Stimulated activated CD4-positive, alpha-beta T cell treated with anti-CD3 and anti-CD28 coated beads, TNF-alpha, amount 100 ng/mL, for 24 hours (primary cell): ENCODE measurements around the gene CFLAR.
"Not testable (repeated sequence)": the region's sequence is repeated elsewhere in the genome, so short reads cannot be mapped to it uniquely, and the experiment has no call there.

ENCODE experiments used
- DNase-seq, 3 experiments: peaks; one replicate each; pipeline ENCODE4 v3.0.0-alpha.2; 2020; ENCODE audit warnings: low read depth in 3 of 3

Gene CFLAR

DNA sequence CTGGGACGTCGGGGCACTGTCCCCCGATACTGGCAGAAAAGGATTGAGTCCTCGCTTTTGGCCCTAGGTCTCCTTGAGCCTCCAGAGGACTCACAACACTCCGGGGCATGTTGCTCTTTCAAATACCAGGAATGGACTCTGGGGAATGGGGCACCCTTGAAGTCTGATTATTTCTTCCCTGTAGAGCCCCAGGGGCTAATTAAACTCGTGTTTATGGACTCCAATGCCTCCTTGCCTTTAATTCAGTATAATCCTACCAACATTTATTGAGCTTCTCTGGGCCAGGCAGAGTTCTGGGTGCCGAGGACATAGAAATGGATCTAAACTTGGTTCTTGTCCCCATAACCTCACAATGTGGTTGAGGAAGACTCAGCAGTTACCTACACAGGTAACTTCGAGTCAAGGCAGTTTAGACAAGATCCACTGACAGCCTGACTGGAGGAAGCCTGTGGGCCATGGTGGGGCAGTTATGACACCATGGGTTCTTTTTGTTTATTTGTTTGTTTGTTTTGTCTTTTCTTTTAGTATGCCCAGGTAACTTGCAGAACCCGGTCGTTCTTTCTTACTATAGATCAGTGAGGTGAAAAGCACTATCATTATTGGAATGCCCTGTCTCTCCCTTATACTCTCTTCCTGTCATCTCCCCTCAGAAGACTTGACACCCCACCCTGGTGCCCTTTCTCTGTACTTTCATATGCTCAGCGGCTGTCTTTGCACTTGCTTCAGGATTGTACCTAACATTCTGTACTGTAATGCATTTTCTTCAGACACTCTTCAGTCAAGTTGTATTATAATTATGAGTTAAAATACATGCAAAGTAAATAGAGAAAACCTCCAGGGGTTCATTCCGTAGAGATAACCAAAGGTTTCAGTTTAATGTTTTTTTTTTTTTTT lies 3.2 kb downstream of the CFLAR start:
- DNase-seq, result no peak

DNA sequence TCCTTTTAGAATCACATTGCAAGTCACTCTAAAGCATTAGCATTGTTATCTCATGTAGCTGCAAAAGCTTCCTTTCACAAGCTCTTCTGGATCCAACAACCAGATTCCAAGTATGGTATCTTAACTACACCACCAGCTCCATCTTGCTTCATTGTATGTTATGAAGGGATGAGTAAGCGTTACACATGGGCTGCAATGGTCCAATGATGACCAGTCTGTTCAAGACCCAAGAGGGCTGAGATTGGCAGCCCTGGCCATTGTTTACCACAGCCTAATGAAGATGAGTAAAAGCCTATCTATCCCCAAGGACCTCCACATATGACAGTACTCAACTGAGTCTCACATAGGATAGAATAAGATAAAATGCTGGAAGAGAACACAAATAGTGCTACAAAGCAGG lies 6.3 kb downstream of the CFLAR start:
- DNase-seq, result no peak

DNA sequence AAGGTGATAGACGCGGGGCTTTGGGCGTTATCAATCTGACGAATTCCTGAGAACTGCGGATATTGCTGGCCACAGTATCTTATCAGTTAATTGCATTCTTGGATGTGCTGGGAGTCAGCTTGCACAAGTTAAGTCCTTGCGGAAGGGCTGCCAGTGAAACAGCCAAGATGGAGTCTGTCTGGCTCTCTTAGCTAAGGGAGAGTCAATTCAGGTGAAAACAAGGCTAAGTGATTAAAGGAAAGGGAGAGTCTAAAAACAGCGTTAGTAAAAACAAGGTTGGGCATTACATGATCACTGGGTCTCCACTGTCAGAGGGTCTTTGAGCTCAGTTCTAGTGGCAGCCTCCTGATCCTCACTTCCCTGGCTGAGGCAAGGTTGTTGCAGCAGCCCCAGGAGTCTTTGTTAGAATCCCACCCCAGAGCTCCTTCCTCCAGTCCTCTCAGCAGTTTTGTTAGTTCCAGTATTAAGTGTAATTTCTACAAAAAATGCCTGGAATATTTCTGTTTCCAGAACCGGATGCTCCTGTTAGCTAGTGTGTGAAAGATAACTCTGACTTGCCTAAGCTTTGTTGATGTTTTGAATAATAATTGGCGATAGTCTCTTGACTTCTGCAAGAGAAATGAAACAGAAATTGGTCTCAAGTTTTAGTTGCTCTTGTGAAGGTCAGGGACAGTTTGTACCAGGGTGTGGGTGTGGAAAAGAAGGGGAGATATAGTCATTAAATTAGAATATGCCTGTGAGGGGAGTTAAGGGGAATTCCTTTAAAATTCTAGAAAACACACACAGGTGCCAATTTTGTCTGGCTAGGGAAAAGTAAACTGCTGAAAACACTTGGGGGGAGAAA lies 10.6 kb downstream of the CFLAR start:
- no peak for DNase-seq

DNA sequence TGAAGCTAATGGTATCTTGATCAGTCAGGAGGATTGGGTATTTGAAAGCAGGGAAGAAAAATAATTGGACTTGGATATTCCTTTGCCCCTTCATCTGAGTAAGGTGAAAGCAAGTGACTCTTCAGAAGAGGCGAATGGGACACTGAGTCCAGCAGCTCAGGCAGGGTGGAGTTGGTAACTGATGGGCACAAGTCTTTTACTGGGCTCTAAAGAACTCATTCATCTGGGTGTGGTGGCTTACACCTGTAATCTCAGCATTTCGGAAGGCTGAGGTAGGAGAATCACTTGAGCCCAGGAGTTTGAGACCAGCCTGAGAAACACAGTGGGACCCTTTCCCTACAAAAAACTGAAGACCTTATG lies 11.2 kb downstream of the CFLAR start:
- no peak for DNase-seq

DNA sequence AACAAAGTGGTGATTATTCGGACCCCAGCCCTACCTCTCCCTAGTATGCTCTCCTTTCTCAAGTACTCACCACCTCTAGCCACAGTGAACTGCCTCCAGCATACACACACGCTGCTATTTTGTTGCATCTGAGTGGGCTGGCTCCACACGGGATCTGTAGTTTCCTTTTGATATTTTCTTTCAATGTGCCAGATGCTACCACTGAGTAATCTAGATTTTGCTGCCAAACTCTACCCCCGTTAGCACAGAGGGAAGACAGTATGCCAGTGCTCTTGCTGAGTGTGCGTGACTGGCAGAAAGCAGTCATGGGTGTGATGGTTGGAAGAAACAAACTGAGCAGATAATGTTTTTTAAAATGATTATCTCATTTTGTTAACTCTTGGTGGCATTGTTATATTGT lies 11.6 kb downstream of the CFLAR start:
- peak in 1 of 3 experiments; percentile 49 for DNase-seq

DNA sequence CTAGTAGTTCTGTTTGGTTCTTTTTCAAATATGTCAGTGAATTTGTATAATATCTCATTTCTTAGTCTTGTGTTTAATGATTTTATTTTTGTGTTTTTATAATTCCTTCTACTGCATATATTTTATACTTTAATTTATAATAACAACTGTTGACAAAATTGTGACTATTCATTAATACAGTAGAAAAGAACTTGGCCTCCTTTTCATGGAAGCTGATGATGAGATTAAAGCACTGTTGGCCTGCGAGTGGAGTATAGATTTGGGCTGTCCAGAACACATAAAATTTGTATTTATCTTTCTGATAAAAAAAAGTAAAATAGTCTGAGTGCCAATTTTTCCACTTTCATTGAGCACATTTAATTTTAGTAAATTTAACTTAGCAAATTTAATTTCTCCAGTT lies 12.1 kb downstream of the CFLAR start:
- no peak for DNase-seq

DNA sequence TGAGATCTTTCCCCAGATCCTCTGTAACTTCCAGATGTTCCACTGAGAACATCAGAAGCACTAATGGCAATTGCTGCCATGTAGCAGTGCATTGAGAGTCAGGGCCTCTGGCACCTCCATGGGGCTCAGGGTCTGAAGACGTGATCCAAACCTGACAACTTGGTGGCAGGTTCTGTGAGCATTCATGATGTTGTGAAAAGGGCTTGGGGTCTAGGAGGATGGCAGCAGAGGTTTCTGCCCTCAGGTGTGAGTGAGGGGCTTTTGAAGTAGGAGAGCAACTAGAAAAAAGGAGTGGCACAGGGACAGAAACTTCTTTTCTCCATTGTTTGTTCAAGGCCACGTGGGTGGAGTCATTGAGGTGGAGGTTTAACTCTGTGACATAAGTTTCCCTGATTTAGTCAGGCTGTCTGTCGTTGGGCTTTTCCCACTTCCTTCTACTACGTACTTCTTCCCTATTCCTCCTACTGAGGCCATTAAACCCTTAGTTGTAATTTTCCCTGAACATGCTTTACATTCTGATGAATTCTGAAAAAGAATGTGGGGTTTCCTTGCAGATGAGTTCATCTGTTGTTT lies 13.1 kb downstream of the CFLAR start:
- no peak for DNase-seq

DNA sequence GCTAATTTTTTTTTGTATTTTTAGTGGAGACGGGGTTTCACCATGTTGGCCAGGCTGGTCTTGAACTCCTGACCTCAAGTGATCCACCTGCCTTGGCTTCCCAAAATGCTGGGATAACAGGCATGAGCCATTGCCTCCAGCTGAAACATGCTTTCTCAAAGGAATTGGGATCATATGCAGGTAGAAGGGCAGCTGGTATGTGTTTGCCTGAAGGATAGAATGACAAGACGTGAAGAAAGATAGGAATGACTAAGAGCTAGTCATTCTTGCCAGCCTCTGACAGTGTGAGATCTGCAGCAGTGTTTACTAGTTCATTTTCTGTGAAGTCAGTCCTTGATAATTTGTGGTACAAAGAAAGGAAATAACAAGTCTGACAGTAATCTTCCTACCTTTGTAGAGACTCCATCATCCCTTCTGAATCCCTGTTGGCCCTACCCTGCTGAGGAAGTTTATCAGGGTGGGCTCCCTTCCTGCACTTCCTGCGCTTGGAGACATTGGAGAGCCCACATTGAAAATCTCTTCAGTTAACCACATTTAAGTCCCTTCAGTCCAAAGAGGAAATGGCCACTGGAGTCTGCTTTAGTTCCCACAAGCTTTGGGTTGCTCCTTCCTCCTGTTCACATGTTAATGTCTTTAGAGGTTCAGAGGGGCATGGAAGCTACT lies 14.7 kb downstream of the CFLAR start:
- DNase-seq, result no peak

DNA sequence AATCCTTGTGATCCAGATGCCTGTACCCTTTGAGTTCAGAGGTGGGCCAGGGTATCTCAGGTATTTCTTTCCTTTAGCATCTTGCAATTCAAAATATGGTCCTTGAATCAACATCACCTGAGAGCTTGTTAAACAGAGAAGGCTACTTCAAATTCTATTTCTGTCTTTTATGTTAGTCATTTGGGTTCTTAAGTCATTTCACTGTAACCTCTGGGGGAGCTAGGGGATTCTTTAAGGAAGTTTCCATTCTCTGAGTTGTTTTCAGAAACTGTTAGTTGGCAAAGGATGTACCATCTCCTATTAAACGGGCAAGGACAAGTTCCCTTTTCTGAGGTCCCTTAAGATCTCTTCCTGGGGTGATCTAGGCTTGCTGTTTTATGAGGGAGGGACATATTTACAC lies 16.6 kb downstream of the CFLAR start:
- DNase-seq, result no peak

DNA sequence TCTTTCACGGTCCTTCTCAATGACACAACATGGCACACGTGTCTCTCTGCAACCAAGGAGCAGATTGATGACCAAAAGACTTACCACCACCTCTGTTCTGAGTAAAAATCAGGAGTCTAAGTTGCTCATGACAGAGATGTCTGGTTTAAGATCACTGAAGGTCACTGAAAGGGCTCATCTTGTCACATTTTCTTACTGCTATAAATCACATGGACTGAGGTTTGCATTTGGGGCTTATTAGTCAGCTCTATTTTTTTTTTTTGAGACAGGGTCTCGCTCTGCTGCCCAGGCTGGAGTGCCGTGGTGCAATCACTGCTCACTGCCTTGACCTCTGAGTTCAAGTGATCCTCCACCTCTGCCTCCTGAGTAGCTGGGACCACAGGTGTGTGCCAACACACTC lies 19.4 kb downstream of the CFLAR start:
- DNase-seq, result no peak

DNA sequence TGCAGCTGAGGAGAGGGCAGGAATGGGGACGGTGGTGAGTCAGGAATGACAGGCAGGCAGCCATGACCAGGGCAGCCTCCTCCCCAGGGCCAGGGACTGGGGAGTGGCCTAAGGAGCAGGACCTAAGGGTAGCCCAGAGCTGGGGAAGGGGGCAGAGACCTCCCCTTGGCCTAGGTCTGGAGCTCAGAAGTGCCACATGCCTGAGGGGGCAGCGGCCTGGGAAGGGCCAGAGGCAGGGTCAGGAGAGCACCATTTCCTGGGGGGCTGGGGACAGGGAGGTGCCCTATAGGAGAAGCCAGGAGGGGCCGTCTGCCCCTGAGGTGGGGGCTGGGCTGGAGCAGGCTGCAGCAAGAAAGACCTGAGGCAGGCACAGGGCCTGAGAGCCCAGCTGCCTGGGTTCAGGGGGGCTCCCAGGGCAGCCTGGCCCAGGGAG lies 20.9 kb downstream of the CFLAR start:
- DNase-seq, result no peak

DNA sequence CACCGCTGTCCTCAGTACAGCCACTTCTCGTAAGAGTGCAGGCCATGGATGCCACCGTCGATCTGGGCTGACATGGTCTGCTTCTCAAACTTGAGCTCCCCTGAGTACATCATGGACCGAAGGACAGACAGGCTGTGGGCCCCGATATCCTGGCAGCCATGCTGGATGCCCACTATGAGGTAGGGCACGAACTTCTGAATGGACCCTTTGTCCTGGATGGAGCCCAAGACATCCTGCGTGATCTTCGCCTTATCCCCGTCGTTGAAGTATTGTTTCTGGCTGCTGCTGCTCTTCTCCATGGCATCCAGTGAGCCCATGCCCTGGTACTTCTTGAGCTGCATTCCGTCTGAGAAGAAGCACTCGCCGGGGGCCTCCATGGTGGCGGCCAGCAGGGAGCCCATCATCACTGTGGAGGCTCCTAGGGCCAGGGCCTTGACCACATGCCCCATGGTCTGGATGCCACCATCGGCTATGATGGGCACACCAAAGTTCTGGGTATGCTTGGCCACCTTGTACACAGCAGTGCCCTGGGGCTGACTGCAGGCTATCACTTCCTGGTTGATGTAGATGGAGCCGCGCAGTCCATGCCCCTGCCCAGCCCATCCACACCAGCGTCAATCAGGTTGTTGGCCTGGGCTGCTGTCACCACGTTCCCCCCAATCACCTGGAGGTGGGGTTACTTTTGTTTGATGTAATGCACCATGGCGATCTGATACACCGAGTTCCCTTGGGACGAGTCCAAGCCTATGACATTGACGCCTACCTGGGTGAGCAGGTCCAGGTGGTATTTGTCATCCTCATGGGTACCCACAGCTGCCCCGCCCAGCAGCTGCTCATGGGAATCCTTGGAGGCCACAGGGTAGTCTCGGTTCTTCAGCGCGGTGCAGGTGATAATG lies 21.8 kb downstream of the CFLAR start:
- DNase-seq, result no peak

DNA sequence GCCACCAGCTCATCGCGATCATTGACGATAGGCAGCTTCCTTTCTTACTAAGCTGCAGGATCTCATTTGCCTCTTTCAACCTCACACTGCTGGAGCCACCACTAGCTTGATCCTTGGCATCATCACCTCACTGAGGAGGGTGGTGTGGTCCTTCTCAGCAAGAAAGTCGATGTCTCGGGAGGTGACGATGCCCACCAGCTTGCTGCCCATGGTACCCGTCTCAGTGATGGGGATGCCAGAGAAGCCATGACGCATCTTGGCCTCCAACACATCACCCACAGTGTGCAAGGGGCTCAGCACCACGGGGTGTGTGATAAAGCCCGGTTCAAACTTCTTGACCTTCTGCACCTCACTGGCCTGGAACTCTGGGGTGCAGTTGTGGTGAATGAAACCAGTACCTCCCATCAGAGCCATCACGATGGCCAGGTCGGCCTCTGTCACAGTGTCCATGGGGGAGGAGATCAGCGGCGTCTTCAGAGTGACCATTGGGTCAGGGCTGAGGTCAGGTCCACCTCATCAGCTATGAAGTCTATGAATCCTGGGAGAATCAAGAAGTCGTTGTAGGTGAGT lies 22.5 kb downstream of the CFLAR start:
- DNase-seq, result no peak

DNA sequence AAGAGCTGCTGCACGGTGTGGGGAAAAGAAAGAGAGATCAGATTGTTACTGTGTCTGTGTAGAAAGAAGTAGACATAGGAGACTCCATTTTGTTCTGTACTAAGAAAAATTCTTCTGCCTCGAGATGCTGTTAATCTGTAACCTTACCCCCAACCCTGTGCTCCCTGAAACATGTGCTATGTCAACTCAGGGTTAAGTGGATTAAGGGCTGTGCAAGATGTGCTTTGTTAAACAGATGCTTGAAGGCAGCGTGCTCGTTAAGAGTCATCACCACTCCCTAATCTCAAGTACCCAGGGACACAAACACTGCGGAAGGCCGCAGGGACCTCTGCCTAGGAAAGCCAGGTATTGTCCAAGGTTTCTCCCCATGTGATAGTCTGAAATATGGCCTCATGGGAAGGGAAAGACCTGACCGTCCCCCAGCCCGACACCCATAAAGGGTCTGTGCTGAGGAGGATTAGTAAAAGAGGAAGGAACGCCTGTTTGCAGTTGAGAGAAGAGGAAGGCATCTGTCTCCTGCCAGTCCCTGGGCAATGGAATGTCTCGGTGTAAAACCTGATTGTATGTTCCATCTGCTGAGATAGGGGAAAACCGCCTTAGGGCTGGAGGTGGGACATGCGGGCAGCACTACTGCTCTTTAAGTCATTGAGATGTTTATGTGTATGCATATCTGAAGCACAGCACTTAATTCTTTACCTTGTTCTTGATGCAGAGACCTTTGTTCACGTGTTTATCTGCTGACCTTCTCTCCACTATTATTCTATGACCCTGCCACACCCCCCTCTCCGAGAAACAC lies 23.2 kb downstream of the CFLAR start:
- not testable (repeated sequence) for DNase-seq

DNA sequence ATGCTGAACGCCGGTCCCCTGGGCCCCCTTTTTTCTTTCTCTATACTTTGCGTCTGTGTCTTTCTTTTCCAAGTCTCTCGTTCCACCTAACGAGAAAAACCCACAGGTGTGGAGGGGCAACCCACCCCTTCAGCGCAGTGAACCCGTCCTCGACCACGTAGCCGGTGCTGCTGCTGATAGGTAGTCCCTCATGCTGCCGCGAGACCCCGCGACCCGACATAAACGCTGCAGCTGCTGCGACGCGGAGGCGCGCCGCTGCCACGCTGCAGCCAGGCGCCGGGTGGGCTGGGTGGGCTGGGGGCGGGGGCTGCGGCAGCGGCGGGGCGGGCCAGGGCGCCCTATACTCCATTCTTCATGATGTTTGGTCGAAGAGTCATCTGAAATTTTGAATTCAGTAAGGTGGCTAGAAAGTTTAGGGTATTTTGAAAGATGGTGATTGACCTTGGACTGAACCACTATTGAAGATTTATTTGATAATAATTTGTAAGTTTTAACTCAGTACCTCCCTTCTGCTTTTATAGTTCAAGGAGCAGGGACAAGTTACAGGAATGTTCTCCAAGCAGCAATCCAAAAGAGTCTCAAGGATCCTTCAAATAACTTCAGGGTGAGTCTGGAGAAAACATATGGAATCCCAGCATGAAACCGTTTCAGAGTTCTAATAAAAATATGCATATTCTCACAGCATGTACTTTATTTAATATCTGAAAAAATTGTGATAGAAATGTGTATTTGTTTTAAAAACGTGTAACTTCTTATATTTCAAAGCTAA lies 24.1 kb downstream of the CFLAR start:
- DNase-seq, result no peak

DNA sequence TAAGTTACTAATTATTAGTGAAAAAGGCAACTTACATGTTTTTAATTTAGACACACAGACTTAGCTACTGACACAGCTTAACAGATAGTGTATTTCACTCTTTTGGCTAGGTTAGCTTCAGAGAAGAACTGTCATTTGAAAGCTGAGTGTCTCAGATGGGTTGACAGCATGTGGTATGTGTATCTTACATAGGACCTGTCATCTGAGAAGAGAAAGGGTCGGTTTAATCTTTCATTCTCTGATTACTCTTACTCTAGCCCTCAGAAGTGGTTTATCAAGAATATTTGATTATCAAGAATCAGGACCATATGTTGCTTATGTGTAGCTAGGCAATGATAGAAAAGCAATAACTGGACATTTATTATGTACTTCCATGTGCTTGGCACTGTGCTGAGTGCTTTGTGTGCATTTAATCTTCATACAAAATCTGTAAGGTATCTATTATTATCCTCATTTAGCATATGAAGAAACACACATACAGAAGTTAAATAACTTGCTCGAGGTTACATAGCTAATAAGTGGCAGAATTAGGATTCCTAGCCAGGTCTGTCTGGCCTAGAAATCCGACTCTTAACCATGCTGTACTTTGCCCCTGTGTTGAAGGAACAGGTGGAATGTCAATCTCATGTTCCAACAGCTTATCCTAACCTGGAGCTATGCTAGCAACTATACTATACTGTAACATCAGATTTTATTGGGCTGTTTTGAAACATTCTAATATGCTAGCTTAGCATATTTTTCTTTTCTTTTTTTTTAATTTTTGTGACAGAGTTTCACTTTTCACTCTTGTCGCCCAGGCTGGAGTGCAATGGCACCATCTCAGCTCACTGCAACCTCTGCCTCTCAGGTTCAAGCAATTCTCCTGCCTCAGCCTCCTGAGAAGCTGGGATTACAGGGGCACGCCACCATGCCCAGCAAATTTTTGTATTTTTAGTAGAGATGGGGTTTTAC lies 28.4 kb downstream of the CFLAR start:
- no peak for DNase-seq

DNA sequence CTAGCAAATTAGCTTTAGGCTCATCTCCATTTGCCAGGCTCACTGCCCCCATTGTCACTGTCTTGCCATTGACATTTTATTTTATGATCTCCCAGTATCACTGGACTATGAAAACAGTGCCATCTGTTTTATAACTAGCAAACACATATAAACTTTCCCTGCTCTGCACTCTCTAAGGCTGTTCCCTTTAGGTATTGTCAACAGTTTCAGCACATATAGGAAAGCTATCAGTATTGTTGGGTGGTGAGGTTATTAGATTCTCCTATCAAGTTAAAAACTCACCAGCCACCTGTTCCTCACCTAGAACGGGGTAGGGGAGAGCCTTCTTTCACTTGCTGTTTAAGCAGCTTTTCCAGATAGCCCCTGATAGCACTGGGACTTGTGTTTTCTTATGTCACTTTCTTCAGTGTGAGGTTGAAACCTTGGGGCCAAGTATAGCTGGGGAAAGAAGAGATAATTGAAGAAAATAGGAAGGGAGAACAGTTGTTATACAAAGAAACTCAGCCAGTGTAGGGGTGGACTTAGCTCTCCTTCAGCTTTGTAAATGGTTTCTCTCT lies 32.5 kb downstream of the CFLAR start:
- no peak for DNase-seq
